Hepatocyte (in vitro differentiated cells): ENCODE data around the gene ITGA5. TPM values are rescaled to one million over a fixed set of nuclear protein-coding genes. Genes with fewer than 3 reads are reported as not detected.

Source experiments
- DNase-seq: peaks from one replicate; pipeline ENCODE4 v3.0.0-alpha.2; 2016; ENCODE audit warnings: low spot score
- H2AFZ ChIP-seq: fragments of 200-600 bp; sonication (generic); 2 replicates; pipeline ENCODE4 v1.6.0; 2016; ENCODE audit warnings: antibody characterized with exemption, mild to moderate bottlenecking
- H3K27ac ChIP-seq: fragments of 200-600 bp; sonication (generic); 2 replicates; pipeline ENCODE4 v1.5.1; 2016; ENCODE audit warnings: mild to moderate bottlenecking
- H3K27me3 ChIP-seq: fragments of 200-600 bp; sonication (generic); 2 replicates; pipeline ENCODE4 v1.6.1; 2016
- H3K36me3 ChIP-seq: fragments of 200-600 bp; sonication (generic); replicated peaks from 2 replicates; pipeline ENCODE4 v1.5.1; 2016; ENCODE audit warnings: low read depth; ENCODE audit not compliant: insufficient read depth
- H3K4me1 ChIP-seq: fragments of 200-600 bp; sonication (generic); 2 replicates; pipeline ENCODE4 v1.5.1; 2016; ENCODE audit warnings: mild to moderate bottlenecking, moderate library complexity; ENCODE audit not compliant: insufficient read depth
- H3K4me2 ChIP-seq: fragments of 200-600 bp; sonication (generic); 2 replicates; pipeline ENCODE4 v1.6.0; 2016
- H3K4me3 ChIP-seq: fragments of 200-600 bp; sonication (generic); 2 replicates; pipeline ENCODE4 v1.5.1; 2016; ENCODE audit warnings: mild to moderate bottlenecking
- H3K79me2 ChIP-seq: fragments of 200-600 bp; sonication (generic); 2 replicates; pipeline ENCODE4 v1.6.0; 2017; ENCODE audit warnings: mild to moderate bottlenecking
- H3K9me2 ChIP-seq: fragments of 200-600 bp; sonication (generic); replicated peaks from 2 replicates; pipeline ENCODE4 v1.6.0; 2017; ENCODE audit warnings: mild to moderate bottlenecking; ENCODE audit not compliant: insufficient read depth
- H3K9me3 ChIP-seq: fragments of 200-600 bp; sonication (generic); 2 replicates; pipeline ENCODE4 v1.5.1; 2016; ENCODE audit warnings: low read depth, mild to moderate bottlenecking
- H4K20me1 ChIP-seq: fragments of 200-600 bp; sonication (generic); 2 replicates; pipeline ENCODE4 v1.6.0; 2016; ENCODE audit warnings: mild to moderate bottlenecking; ENCODE audit not compliant: insufficient read depth, poor library complexity, severe bottlenecking
- CTCF ChIP-seq: fragments of 200-600 bp; sonication (generic); IDR thresholded peaks from 2 replicates; pipeline ENCODE4 v1.5.1; 2016; ENCODE audit warnings: antibody characterized with exemption, mild to moderate bottlenecking; ENCODE audit not compliant: poor library complexity
- EZH2 ChIP-seq: fragments of 200-600 bp; sonication (generic); IDR thresholded peaks from 2 replicates; pipeline ENCODE4 v1.6.1; 2016; ENCODE audit warnings: antibody characterized with exemption, mild to moderate bottlenecking, borderline replicate concordance
- EZH2phosphoT487 ChIP-seq: fragments of 200-600 bp; sonication (generic); IDR thresholded peaks from one replicate; pipeline ENCODE4 v1.6.1; 2018; ENCODE audit warnings: antibody characterized with exemption, mild to moderate bottlenecking, low read depth, moderate library complexity; ENCODE audit not compliant: unreplicated experiment, severe bottlenecking
- WGBS: methylation state at CpG from one replicate; pipeline ENCODE4 v1.1.6; 2016; ENCODE audit warnings: low lambda C conversion rate; ENCODE audit errors: missing lambda C conversion rate; 5-methylcytosine and 5-hydroxymethylcytosine counted together
- polyA plus RNA-seq: library from polyadenylated mRNA; unstranded; fragments of >200 nt; fragmentation: Nextera tagmentation; extraction: Ambion mirVana; gene quantifications from 2 replicates; pipeline ENCODE4 v1.2.1, GENCODE V29; 2016
- total RNA-seq: library from RNA; depleted of rRNA; stranded (reverse); fragments of >200 nt; gene quantifications from 2 replicates; pipeline ENCODE4 v1.2.3, GENCODE V29; 2014

Gene ITGA5
- total and polyA plus RNA-seq, 2 experiments from 2014 or later = 45.7 to 57.2 TPM

- no peaks in the 10 kb centered on the region for H3K79me2 ChIP-seq
- no peaks in the 10 kb centered on the region for H3K27me3 ChIP-seq
- no peaks in the 10 kb centered on the region for H3K9me2 ChIP-seq
- TF ChIP-seq EZH2phosphoT487 (no peak), EZH2 (no peak), CTCF (no peak)
- H3K4me3 ChIP-seq = no peak overlapping the region
- peaks cover 3% of the 10 kb centered on the region for H3K36me3 ChIP-seq
- no peaks in the 10 kb centered on the region for H4K20me1 ChIP-seq
- peaks cover 36% of the 10 kb centered on the region for H3K4me1 ChIP-seq
- H2AFZ ChIP-seq = no peak overlapping the region
- WGBS = 12% methylated on average over 14 of the region's 21 CpGs
- H3K4me2 ChIP-seq = peak overlapping the region; percentile 69
- H3K27ac ChIP-seq = peak overlapping the region; percentile 95
- DNase-seq = peak; percentile 81
- H3K9me3 ChIP-seq = no peaks in the 10 kb centered on the region
These were observed 67.0 kb downstream of the ITGA5 start for GRCh38 chr12:54352022-54352531.

GRCh38 chr12:54351341-54351740 is 67.7 kb downstream of the ITGA5 start:
- H3K4me2 ChIP-seq = peak overlapping the region; percentile 69
- no peak for DNase-seq
- H3K36me3 ChIP-seq = peaks cover 3% of the 10 kb centered on the region
- H3K9me3 ChIP-seq = no peaks in the 10 kb centered on the region
- no peaks in the 10 kb centered on the region for H3K79me2 ChIP-seq
- peak overlapping the region; percentile 95 for H3K27ac ChIP-seq
- H3K4me1 ChIP-seq = peaks cover 32% of the 10 kb centered on the region
- no peak overlapping the region for H3K4me3 ChIP-seq
- no peaks in the 10 kb centered on the region for H3K9me2 ChIP-seq
- no peak overlapping the region for H2AFZ ChIP-seq
- no peaks in the 10 kb centered on the region for H4K20me1 ChIP-seq
- no peaks in the 10 kb centered on the region for H3K27me3 ChIP-seq
- WGBS = 43% methylated on average over 4 of the region's 4 CpGs
- no peak for TF ChIP-seq EZH2
- TF ChIP-seq CTCF = no peak
- TF ChIP-seq EZH2phosphoT487 = no peak

GRCh38 chr12:54350743-54351142 is 68.3 kb downstream of the ITGA5 start:
- Histone ChIP-seq H3K27ac (peak overlapping the region; percentile 95), H3K27me3 (no peaks in the 10 kb centered on the region), H3K9me2 (no peaks in the 10 kb centered on the region), H4K20me1 (no peaks in the 10 kb centered on the region), H2AFZ (no peak overlapping the region), H3K4me1 (peaks cover 29% of the 10 kb centered on the region), H3K36me3 (peaks cover 3% of the 10 kb centered on the region), H3K4me2 (no peak overlapping the region), H3K4me3 (no peak overlapping the region), H3K9me3 (no peaks in the 10 kb centered on the region), H3K79me2 (no peaks in the 10 kb centered on the region)
- no peak for TF ChIP-seq EZH2
- TF ChIP-seq EZH2phosphoT487 = no peak
- no peak for TF ChIP-seq CTCF
- 77% methylated on average over 3 of the region's 3 CpGs for WGBS
- no peak for DNase-seq

- DNase-seq = no peak
- TF ChIP-seq EZH2 = no peak
- no peak for TF ChIP-seq CTCF
- no peak for TF ChIP-seq EZH2phosphoT487
- H3K27ac ChIP-seq = no peak overlapping the region
These were observed 69.4 kb downstream of the ITGA5 start for GRCh38 chr12:54349679-54350078.

More at GRCh38 chr12:54349679-54350078, 69.4 kb downstream of the ITGA5 start:
- no peak overlapping the region for H3K4me3 ChIP-seq
- H3K4me1 ChIP-seq = peaks cover 29% of the 10 kb centered on the region
- no peaks in the 10 kb centered on the region for H3K9me3 ChIP-seq
- no peak overlapping the region for H3K4me2 ChIP-seq
- H3K27me3 ChIP-seq = no peaks in the 10 kb centered on the region
- no peak overlapping the region for H2AFZ ChIP-seq
- peaks cover 3% of the 10 kb centered on the region for H3K36me3 ChIP-seq
- H3K79me2 ChIP-seq = no peaks in the 10 kb centered on the region
- no peaks in the 10 kb centered on the region for H4K20me1 ChIP-seq
- no peaks in the 10 kb centered on the region for H3K9me2 ChIP-seq
